HepG2 (cell line): ENCODE results near the gene TUBA8. TPM values are rescaled to one million over a fixed set of nuclear protein-coding genes. Genes with fewer than 3 reads are reported as not detected.
A peak's percentile ranks its signal among the peaks of the same experiment; 100 is the strongest.

ENCODE experiments used
- EHMT2 ChIP-seq: fragments of 200-600 bp; sonication (generic); IDR thresholded peaks from 2 replicates; pipeline ENCODE4 v1.7.0; 2017; ENCODE audit warnings: antibody characterized with exemption, low read depth, low read length, borderline replicate concordance
- HOXA7 ChIP-seq: sonication (generic); formaldehyde crosslinking; IDR thresholded peaks from 2 replicates; pipeline ENCODE4 v1.8.1; 2022; ENCODE audit warnings: mild to moderate bottlenecking, missing genetic modification reagents, moderate library complexity
- IRF1 ChIP-seq: sonication (generic); formaldehyde crosslinking; IDR thresholded peaks from 2 replicates; pipeline ENCODE4 v1.4.0; 2020; ENCODE audit warnings: low read depth, mild to moderate bottlenecking, missing genetic modification reagents
- KAT7 ChIP-seq: IDR thresholded peaks from 2 replicates; pipeline ENCODE4 v1.6.1; 2018; ENCODE audit warnings: borderline replicate concordance, missing compliant biosample characterization
- MBNL3 ChIP-seq: fragments of 250-450 bp; sonication (Bioruptor Pico); conservative IDR thresholded peaks from 2 replicates; pipeline ENCODE4 v1.8.0; 2022; ENCODE audit warnings: mild to moderate bottlenecking, inconsistent platforms
- PHF5A ChIP-seq: IDR thresholded peaks from one replicate; pipeline ENCODE4 v1.6.1; 2018; ENCODE audit warnings: low read depth, missing genetic modification reagents; ENCODE audit not compliant: unreplicated experiment
- RBFOX2 ChIP-seq: fragments of 200-400 bp; formaldehyde crosslinking; IDR thresholded peaks from 2 replicates; pipeline ENCODE4 v1.6.1; 2017; ENCODE audit warnings: low read depth, mild to moderate bottlenecking, low read length
- RELA ChIP-seq: sonication (generic); formaldehyde crosslinking; IDR thresholded peaks from 2 replicates; pipeline ENCODE4 v1.4.0; 2020; ENCODE audit warnings: missing genetic modification reagents
- REXO4 ChIP-seq: sonication (generic); formaldehyde crosslinking; IDR thresholded peaks from 2 replicates; pipeline ENCODE4 v1.8.0; 2022; ENCODE audit warnings: missing genetic modification reagents, mild to moderate bottlenecking, borderline replicate concordance
- RFX5 ChIP-seq: IDR thresholded peaks from 2 replicates; pipeline ENCODE4 v1.6.1; 2011; ENCODE audit warnings: low read depth, low read length, improper control_type of control experiment
- RXRB ChIP-seq: IDR thresholded peaks from 2 replicates; pipeline ENCODE4 v1.6.1; 2016; ENCODE audit warnings: borderline replicate concordance, missing genetic modification reagents, missing compliant biosample characterization
- TFDP1 ChIP-seq: IDR thresholded peaks from 2 replicates; pipeline ENCODE4 v1.6.1; 2016; ENCODE audit warnings: missing compliant biosample characterization, missing genetic modification reagents, borderline replicate concordance
- ZBTB7B ChIP-seq: sonication (generic); formaldehyde crosslinking; IDR thresholded peaks from 2 replicates; pipeline ENCODE4 v1.4.0; 2020; ENCODE audit warnings: missing genetic modification reagents
- ZBTB8A ChIP-seq: sonication (generic); formaldehyde crosslinking; IDR thresholded peaks from 2 replicates; pipeline ENCODE4 v1.4.0; 2020; ENCODE audit warnings: mild to moderate bottlenecking, low read depth, missing genetic modification reagents, borderline replicate concordance
- ZIK1 ChIP-seq: sonication (generic); formaldehyde crosslinking; IDR thresholded peaks from 2 replicates; pipeline ENCODE4 v1.5.0; 2020; ENCODE audit warnings: mild to moderate bottlenecking, low read depth, missing genetic modification reagents, borderline replicate concordance
- ZNF256 ChIP-seq: sonication (generic); formaldehyde crosslinking; conservative IDR thresholded peaks from 2 replicates; pipeline ENCODE4 v1.4.0; 2020; ENCODE audit warnings: missing genetic modification reagents
- ZNF496 ChIP-seq: sonication (generic); formaldehyde crosslinking; IDR thresholded peaks from 2 replicates; pipeline ENCODE4 v1.8.1; 2023; ENCODE audit warnings: mild to moderate bottlenecking, moderate library complexity, missing genetic modification reagents; ENCODE audit not compliant: insufficient replicate concordance
- ZNF501 ChIP-seq: sonication (generic); formaldehyde crosslinking; IDR thresholded peaks from 2 replicates; pipeline ENCODE4 v1.5.1; 2020; ENCODE audit warnings: mild to moderate bottlenecking, moderate library complexity, missing genetic modification reagents
- ZNF546 ChIP-seq: sonication (generic); formaldehyde crosslinking; conservative IDR thresholded peaks from 2 replicates; pipeline ENCODE4 v1.8.1; 2023; ENCODE audit warnings: mild to moderate bottlenecking, missing genetic modification reagents
- ZSCAN12 ChIP-seq: sonication (generic); formaldehyde crosslinking; IDR thresholded peaks from 2 replicates; pipeline ENCODE4 v1.9.0; 2021; ENCODE audit warnings: mild to moderate bottlenecking, missing genetic modification reagents
- polyA plus RNA-seq, 8 experiments: library from polyadenylated mRNA; depleted of rRNA in 3 of 8; stranded (reverse) in 7 of 8; unstranded in 1 of 8; fragments of >200 nt; fragmentation: Illumina TruSeq in 4 of 8; extraction: Trizol in 4 of 8; gene quantifications; 2 replicates each; pipeline versions ENCODE4 v1.2.1 to v1.2.3, GENCODE V29; 2011 to 2016; ENCODE audit warnings: low read depth in 4 of 8, missing spikeins in 1 of 8, mixed read lengths in 1 of 8; ENCODE audit not compliant: insufficient read depth in 1 of 8
- total RNA-seq, 5 experiments: library from RNA; depleted of rRNA; stranded (reverse); fragments of >200 nt; fragmentation: Illumina TruSeq; extraction: Trizol; gene quantifications; 2 replicates each; pipeline ENCODE4 v1.2.3, GENCODE V29; 2016; ENCODE audit warnings: low read depth in 1 of 5
- TF ChIP-seq, protein P1 (sequence below): IDR thresholded peaks from 2 replicates; pipeline ENCODE4 v1.6.1; 2012; ENCODE audit warnings: low read length, improper control_type of control experiment
- TF ChIP-seq, protein P2 (sequence below): sonication (generic); formaldehyde crosslinking; IDR thresholded peaks from 2 replicates; pipeline ENCODE4 v1.4.0; 2020; ENCODE audit warnings: missing genetic modification reagents
- TF ChIP-seq, protein P3 (sequence below): sonication (generic); formaldehyde crosslinking; IDR thresholded peaks from 2 replicates; pipeline ENCODE4 v1.4.0; 2020; ENCODE audit warnings: mild to moderate bottlenecking, missing genetic modification reagents

TUBA8 gene
- total and polyA plus RNA-seq, 2 of the 13 experiments (the other 11 are each of a cell fraction or from before 2014, with no cell fraction given) = 0.35 to 0.69 TPM

DNA sequence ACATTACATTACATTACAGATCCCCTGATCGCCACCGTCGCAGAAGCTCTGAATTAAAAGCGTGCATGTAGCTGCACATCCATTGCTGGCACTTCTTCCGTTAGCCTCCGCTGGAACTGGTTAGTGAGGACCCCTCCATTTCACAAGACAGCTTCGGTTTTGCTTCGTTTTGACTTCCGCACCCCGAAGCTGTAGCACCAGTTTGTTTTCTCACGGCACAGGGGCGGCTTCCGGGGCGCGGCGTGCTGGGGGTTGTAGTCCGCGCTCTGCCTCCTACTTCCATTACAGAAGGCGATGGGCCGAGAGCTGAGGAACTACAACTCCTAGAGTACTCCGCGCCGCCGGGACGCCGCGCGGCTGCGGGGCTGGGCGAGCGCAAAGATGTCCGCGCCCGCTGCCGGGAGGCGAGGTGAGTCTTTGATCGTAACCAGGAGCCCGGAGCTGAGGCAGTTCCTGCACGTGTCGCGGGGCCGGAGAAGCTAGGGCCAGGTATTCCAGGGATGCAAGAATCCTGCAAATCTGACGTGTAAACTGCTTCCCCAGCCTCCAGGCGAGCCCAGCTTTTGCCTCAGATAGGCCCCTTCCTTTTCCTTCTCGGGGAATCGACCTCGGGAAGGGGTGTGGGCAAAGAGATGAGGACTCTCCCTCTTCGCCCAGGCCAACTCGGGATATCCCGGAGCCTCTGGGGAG, 32.8 kb upstream of the TUBA8 start, which contains the start of gene PEX26 (continued):
- TF ChIP-seq, protein P1, sequence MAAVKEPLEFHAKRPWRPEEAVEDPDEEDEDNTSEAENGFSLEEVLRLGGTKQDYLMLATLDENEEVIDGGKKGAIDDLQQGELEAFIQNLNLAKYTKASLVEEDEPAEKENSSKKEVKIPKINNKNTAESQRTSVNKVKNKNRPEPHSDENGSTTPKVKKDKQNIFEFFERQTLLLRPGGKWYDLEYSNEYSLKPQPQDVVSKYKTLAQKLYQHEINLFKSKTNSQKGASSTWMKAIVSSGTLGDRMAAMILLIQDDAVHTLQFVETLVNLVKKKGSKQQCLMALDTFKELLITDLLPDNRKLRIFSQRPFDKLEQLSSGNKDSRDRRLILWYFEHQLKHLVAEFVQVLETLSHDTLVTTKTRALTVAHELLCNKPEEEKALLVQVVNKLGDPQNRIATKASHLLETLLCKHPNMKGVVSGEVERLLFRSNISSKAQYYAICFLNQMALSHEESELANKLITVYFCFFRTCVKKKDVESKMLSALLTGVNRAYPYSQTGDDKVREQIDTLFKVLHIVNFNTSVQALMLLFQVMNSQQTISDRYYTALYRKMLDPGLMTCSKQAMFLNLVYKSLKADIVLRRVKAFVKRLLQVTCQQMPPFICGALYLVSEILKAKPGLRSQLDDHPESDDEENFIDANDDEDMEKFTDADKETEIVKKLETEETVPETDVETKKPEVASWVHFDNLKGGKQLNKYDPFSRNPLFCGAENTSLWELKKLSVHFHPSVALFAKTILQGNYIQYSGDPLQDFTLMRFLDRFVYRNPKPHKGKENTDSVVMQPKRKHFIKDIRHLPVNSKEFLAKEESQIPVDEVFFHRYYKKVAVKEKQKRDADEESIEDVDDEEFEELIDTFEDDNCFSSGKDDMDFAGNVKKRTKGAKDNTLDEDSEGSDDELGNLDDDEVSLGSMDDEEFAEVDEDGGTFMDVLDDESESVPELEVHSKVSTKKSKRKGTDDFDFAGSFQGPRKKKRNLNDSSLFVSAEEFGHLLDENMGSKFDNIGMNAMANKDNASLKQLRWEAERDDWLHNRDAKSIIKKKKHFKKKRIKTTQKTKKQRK = no peak
- TF ChIP-seq ZSCAN12 = no peak
- no peak for TF ChIP-seq MBNL3 (CRISPR knock-in tag)
- TF ChIP-seq ZNF546 = peak; percentile 63; the same call in 1 of the 2 replicates
- no peak for TF ChIP-seq ZNF256 (CRISPR knock-in tag)
- no peak for TF ChIP-seq REXO4 (CRISPR knock-in tag)
- TF ChIP-seq, protein P2, sequence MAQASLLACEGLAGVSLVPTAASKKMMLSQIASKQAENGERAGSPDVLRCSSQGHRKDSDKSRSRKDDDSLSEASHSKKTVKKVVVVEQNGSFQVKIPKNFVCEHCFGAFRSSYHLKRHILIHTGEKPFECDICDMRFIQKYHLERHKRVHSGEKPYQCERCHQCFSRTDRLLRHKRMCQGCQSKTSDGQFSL (CRISPR knock-in tag) = no peak
- no peak for TF ChIP-seq ZBTB8A (CRISPR knock-in tag)
- no peak for TF ChIP-seq RXRB (CRISPR knock-in tag)
- no peak for TF ChIP-seq PHF5A
- no peak for TF ChIP-seq RFX5
- no peak for TF ChIP-seq ZNF496 (CRISPR knock-in tag)
- 0 out of 2 replicates have a peak, but pooled peaks have one; percentile 13 for TF ChIP-seq ZBTB7B (CRISPR knock-in tag)
- TF ChIP-seq KAT7 = no peak; the same call in 1 of the 2 replicates
- TF ChIP-seq RELA (CRISPR knock-in tag) = no peak
- TF ChIP-seq EHMT2 = no peak
- TF ChIP-seq, protein P3, sequence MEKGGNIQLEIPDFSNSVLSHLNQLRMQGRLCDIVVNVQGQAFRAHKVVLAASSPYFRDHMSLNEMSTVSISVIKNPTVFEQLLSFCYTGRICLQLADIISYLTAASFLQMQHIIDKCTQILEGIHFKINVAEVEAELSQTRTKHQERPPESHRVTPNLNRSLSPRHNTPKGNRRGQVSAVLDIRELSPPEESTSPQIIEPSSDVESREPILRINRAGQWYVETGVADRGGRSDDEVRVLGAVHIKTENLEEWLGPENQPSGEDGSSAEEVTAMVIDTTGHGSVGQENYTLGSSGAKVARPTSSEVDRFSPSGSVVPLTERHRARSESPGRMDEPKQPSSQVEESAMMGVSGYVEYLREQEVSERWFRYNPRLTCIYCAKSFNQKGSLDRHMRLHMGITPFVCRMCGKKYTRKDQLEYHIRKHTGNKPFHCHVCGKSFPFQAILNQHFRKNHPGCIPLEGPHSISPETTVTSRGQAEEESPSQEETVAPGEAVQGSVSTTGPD (CRISPR knock-in tag) = no peak
- TF ChIP-seq ZNF501 (CRISPR knock-in tag) = peak; percentile 85
- no peak for TF ChIP-seq HOXA7 (CRISPR knock-in tag)
- TF ChIP-seq IRF1 (CRISPR knock-in tag) = no peak
- TF ChIP-seq TFDP1 (CRISPR knock-in tag) = no peak
- peak; percentile 59; the same call in 1 of the 2 replicates for TF ChIP-seq ZIK1
- TF ChIP-seq RBFOX2 = peak; percentile 87
